Placental epithelial cell (primary cell): Measurements from ENCODE around the gene TBRG4. TPM values are rescaled to one million over a fixed set of nuclear protein-coding genes. Genes with fewer than 3 reads are reported as not detected.
A peak's percentile ranks its signal among the peaks of the same experiment; 100 is the strongest.

Source experiments
- small RNA-seq: library from RNA; depleted of rRNA; stranded (forward); fragments of <200 nt; gene quantifications from one replicate; pipeline ENCODE3, GENCODE V24; 2012
- total RNA-seq: library from RNA; depleted of rRNA; stranded (reverse); fragments of >200 nt; gene quantifications from 2 replicates; pipeline ENCODE4 v1.2.3, GENCODE V29; 2012

The TBRG4 gene
- 51.4 and 70.1 TPM in 2 replicates for total RNA-seq

GRCh38 chr7:45111298-45112223 lies at the start of gene TBRG4:
TBRG4 (minus strand) TSS chr7:45111697; CDS start chr7:45109237, 2,460 bp downstream.

GRCh38 chr7:45157653-45158401 lies 46.3 kb upstream of the TBRG4 start, which contains the start of gene RAMP3:
RAMP3 (plus strand) TSS chr7:45157791; CDS start chr7:45157829, 38 bp downstream.

GRCh38 chr7:45088821-45089340 lies 22.6 kb downstream of the TBRG4 start, which contains the start of gene NACAD:
NACAD (minus strand) TSS chr7:45088969; CDS start chr7:45088894, 75 bp downstream.

Small RNA genes within 50 kb of the gene (small RNA-seq; reads per million reads assigned to genes)
- 50.7 reads per million, percentile 98 among the genes with 10 or more reads in this experiment for gene SNORA5A
- gene SNORA5B, result not detected
- gene SNORA5C, result 21.2 reads per million, percentile 97 among the genes with 10 or more reads in this experiment

Other genes with a start within 250 kb of the TBRG4 start
- 12.2 and 13.4 TPM in 2 replicates for gene PURB, start 226.2 kb downstream of the TBRG4 start, total RNA-seq
- gene MYO1G, start 132.7 kb downstream of the TBRG4 start, total RNA-seq, result 0.33 and 0.39 TPM in 2 replicates
- 34.9 and 39.9 TPM in 2 replicates for gene CCM2, start 111.5 kb downstream of the TBRG4 start, total RNA-seq
- 6.3 and 7.6 TPM in 2 replicates for gene NACAD, start 22.7 kb downstream of the TBRG4 start, total RNA-seq
- gene RAMP3, start 46.1 kb upstream of the TBRG4 start, total RNA-seq, result 3.5 TPM in 1 of 2 replicates, not detected in the other